ENCODE results near the gene SEPHS1. TPM values are rescaled to one million over a fixed set of nuclear protein-coding genes. Genes with fewer than 3 reads are reported as not detected.

SEPHS1 gene
- total and polyA plus RNA-seq, 2 of the 8 experiments (the other 6 are each of a cell fraction or from before 2014, with no cell fraction given) = 270 to 683 TPM

DNA sequence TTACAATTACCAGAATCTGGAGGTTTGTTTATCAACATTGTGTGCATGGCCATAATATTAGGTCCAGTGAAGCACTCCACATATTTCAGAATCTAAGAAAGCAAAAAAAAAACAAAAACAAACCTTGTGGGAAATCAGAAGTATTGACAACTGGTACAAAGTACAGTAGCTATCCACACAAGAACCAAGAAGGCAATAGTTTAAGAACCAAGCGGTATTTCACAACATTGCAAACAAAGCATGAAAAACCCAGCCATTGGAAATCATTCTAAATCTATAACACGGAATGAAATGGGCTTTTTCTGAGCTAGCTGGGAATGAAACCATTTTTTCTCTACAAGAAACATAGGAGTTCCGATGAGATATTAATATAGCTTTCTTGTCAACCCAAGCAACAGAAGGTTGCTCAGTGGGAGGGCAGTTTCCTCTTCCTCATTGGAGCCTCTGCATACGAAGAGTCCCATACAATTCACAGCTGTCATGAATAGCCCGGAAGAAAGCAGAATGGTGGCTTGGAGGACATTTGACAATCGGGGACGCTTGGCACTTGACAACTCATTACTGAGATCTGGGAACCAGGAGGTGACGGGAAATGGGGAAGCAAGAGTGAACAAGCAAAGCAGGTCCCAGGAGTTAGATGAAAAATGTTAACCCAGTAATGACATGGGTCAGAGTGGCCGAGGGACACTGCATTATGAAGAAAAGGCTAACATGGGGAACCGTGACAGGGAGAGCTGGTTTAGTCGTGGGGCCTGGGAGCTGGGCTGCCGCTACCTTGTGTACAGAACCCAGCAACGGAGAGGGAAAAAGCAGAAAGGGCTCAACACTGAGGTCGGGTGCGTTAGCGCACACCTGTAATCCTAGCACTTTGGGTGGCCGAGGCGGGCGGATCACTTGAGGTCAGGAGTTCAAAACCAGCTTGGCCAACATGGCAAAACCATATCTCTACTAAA is 56.0 kb downstream of the SEPHS1 start (continued):
- TF ChIP-seq, protein P1, sequence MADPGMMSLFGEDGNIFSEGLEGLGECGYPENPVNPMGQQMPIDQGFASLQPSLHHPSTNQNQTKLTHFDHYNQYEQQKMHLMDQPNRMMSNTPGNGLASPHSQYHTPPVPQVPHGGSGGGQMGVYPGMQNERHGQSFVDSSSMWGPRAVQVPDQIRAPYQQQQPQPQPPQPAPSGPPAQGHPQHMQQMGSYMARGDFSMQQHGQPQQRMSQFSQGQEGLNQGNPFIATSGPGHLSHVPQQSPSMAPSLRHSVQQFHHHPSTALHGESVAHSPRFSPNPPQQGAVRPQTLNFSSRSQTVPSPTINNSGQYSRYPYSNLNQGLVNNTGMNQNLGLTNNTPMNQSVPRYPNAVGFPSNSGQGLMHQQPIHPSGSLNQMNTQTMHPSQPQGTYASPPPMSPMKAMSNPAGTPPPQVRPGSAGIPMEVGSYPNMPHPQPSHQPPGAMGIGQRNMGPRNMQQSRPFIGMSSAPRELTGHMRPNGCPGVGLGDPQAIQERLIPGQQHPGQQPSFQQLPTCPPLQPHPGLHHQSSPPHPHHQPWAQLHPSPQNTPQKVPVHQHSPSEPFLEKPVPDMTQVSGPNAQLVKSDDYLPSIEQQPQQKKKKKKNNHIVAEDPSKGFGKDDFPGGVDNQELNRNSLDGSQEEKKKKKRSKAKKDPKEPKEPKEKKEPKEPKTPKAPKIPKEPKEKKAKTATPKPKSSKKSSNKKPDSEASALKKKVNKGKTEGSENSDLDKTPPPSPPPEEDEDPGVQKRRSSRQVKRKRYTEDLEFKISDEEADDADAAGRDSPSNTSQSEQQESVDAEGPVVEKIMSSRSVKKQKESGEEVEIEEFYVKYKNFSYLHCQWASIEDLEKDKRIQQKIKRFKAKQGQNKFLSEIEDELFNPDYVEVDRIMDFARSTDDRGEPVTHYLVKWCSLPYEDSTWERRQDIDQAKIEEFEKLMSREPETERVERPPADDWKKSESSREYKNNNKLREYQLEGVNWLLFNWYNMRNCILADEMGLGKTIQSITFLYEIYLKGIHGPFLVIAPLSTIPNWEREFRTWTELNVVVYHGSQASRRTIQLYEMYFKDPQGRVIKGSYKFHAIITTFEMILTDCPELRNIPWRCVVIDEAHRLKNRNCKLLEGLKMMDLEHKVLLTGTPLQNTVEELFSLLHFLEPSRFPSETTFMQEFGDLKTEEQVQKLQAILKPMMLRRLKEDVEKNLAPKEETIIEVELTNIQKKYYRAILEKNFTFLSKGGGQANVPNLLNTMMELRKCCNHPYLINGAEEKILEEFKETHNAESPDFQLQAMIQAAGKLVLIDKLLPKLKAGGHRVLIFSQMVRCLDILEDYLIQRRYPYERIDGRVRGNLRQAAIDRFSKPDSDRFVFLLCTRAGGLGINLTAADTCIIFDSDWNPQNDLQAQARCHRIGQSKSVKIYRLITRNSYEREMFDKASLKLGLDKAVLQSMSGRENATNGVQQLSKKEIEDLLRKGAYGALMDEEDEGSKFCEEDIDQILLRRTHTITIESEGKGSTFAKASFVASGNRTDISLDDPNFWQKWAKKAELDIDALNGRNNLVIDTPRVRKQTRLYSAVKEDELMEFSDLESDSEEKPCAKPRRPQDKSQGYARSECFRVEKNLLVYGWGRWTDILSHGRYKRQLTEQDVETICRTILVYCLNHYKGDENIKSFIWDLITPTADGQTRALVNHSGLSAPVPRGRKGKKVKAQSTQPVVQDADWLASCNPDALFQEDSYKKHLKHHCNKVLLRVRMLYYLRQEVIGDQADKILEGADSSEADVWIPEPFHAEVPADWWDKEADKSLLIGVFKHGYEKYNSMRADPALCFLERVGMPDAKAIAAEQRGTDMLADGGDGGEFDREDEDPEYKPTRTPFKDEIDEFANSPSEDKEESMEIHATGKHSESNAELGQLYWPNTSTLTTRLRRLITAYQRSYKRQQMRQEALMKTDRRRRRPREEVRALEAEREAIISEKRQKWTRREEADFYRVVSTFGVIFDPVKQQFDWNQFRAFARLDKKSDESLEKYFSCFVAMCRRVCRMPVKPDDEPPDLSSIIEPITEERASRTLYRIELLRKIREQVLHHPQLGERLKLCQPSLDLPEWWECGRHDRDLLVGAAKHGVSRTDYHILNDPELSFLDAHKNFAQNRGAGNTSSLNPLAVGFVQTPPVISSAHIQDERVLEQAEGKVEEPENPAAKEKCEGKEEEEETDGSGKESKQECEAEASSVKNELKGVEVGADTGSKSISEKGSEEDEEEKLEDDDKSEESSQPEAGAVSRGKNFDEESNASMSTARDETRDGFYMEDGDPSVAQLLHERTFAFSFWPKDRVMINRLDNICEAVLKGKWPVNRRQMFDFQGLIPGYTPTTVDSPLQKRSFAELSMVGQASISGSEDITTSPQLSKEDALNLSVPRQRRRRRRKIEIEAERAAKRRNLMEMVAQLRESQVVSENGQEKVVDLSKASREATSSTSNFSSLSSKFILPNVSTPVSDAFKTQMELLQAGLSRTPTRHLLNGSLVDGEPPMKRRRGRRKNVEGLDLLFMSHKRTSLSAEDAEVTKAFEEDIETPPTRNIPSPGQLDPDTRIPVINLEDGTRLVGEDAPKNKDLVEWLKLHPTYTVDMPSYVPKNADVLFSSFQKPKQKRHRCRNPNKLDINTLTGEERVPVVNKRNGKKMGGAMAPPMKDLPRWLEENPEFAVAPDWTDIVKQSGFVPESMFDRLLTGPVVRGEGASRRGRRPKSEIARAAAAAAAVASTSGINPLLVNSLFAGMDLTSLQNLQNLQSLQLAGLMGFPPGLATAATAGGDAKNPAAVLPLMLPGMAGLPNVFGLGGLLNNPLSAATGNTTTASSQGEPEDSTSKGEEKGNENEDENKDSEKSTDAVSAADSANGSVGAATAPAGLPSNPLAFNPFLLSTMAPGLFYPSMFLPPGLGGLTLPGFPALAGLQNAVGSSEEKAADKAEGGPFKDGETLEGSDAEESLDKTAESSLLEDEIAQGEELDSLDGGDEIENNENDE (IDR thresholded peaks at IDR 0.05; ENCODE audit: insufficient replicate concordance, low read length) = no peak
- TF ChIP-seq KDM4A (IDR thresholded peaks at IDR 0.05; ENCODE audit: low read depth, low read length, severe bottlenecking) (no peak), HDAC2 (IDR thresholded peaks at IDR 0.05; ENCODE audit: borderline replicate concordance in 1 of 2, low read depth in 2 of 2, low read length in 2 of 2) (no peak), CBX8 (IDR thresholded peaks at IDR 0.05; ENCODE audit: borderline replicate concordance, low read depth, low read length) (no peak), SIRT6 (IDR thresholded peaks at IDR 0.05; ENCODE audit: low read length) (no peak), SUZ12 (IDR thresholded peaks at IDR 0.05; ENCODE audit: low read length) (no peak), POLR2A (IDR thresholded peaks at IDR 0.05; ENCODE audit: control extremely low read depth in 1 of 2, low read depth in 2 of 2, low read length in 2 of 2) (no peak), POLR2AphosphoS5 (IDR thresholded peaks at IDR 0.05; ENCODE audit: low read depth, low read length) (no peak)
- TF ChIP-seq, protein P2, sequence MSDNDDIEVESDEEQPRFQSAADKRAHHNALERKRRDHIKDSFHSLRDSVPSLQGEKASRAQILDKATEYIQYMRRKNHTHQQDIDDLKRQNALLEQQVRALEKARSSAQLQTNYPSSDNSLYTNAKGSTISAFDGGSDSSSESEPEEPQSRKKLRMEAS (IDR thresholded peaks at IDR 0.05) = no peak

Measured in H1 (cell line).